Neuronal stem cell (in vitro differentiated cells): Measurements from ENCODE around the gene PHRF1.

Experiments used
- DNase-seq: peaks from one replicate; pipeline ENCODE4 v3.0.0-alpha.2; 2013; ENCODE audit warnings: low spot score
- H2AFZ ChIP-seq: one replicate; pipeline ENCODE4 v1.6.1; 2013; ENCODE audit warnings: mild to moderate bottlenecking, low read length, inconsistent platforms
- H2AK5ac ChIP-seq: 2 replicates; pipeline ENCODE4 v1.6.1; 2013; ENCODE audit warnings: low read depth, mild to moderate bottlenecking, inconsistent platforms, low read length, moderate library complexity, mixed read lengths
- H2BK120ac ChIP-seq: 2 replicates; pipeline ENCODE4 v1.6.1; 2013; ENCODE audit warnings: low read depth, mild to moderate bottlenecking, inconsistent platforms, low read length, moderate library complexity, mixed read lengths
- H2BK12ac ChIP-seq: one replicate; pipeline ENCODE4 v1.6.1; 2013; ENCODE audit warnings: low read length, inconsistent platforms
- H2BK15ac ChIP-seq: 2 replicates; pipeline ENCODE4 v1.6.1; 2013; ENCODE audit warnings: mild to moderate bottlenecking, low read length, inconsistent platforms, mixed read lengths
- H2BK5ac ChIP-seq: one replicate; pipeline ENCODE4 v1.6.1; 2013; ENCODE audit warnings: inconsistent platforms, mild to moderate bottlenecking, low read length, moderate library complexity
- H3K14ac ChIP-seq: one replicate; pipeline ENCODE4 v1.6.1; 2013; ENCODE audit warnings: low read length, inconsistent platforms
- H3K18ac ChIP-seq: 2 replicates; pipeline ENCODE4 v1.6.1; 2013; ENCODE audit warnings: low read length, inconsistent platforms
- H3K23ac ChIP-seq: 2 replicates; pipeline ENCODE4 v1.6.1; 2013; ENCODE audit warnings: low read depth, mild to moderate bottlenecking, mixed read lengths, low read length, inconsistent platforms; ENCODE audit not compliant: poor library complexity
- H3K27ac ChIP-seq: replicated peaks from 3 replicates; pipeline ENCODE4 v1.5.1; 2013; ENCODE audit warnings: low read length, inconsistent platforms
- H3K27me3 ChIP-seq, 3 experiments: 2 replicates each; pipeline ENCODE4 v1.6.1; 2013; ENCODE audit warnings: low read length in 3 of 3, mild to moderate bottlenecking in 2 of 3, inconsistent platforms in 1 of 3, low read depth in 1 of 3, mixed read lengths in 1 of 3, moderate library complexity in 1 of 3; ENCODE audit not compliant: control insufficient read depth in 3 of 3, insufficient read depth in 3 of 3
- H3K36me3 ChIP-seq, 2 donors: replicated peaks in 1 of 2; 2 replicates each; pipeline ENCODE4 v1.6.1; 2013; ENCODE audit warnings: low read length in 2 of 2; ENCODE audit not compliant: control insufficient read depth in 2 of 2, insufficient read depth in 2 of 2
- H3K4ac ChIP-seq: 2 replicates; pipeline ENCODE4 v1.6.1; 2013; ENCODE audit warnings: inconsistent platforms, mild to moderate bottlenecking, low read length, moderate library complexity
- H3K4me1 ChIP-seq, 2 donors: 1 replicate in 1 of 2; 2 replicates in 1 of 2; pipeline ENCODE4 v1.6.1; 2013; ENCODE audit warnings: low read length in 2 of 2, low read depth in 1 of 2; ENCODE audit not compliant: control insufficient read depth in 2 of 2, insufficient read depth in 1 of 2
- H3K4me2 ChIP-seq: one replicate; pipeline ENCODE4 v1.6.1; 2013; ENCODE audit warnings: mild to moderate bottlenecking, low read length, inconsistent platforms; ENCODE audit not compliant: insufficient read depth, poor library complexity, severe bottlenecking
- H3K4me3 ChIP-seq, 2 donors: 2 replicates each; pipeline ENCODE4 v1.5.1; 2013; ENCODE audit warnings: low read length in 2 of 2, mild to moderate bottlenecking in 2 of 2, inconsistent platforms in 1 of 2, moderate library complexity in 1 of 2
- H3K79me1 ChIP-seq: one replicate; pipeline ENCODE4 v1.6.1; 2013; ENCODE audit warnings: low read depth, mild to moderate bottlenecking, inconsistent platforms, low read length, moderate library complexity
- H3K9ac ChIP-seq: one replicate; pipeline ENCODE4 v1.6.1; 2013; ENCODE audit warnings: mild to moderate bottlenecking, low read depth, low read length, inconsistent platforms; ENCODE audit not compliant: poor library complexity
- H3K9me3 ChIP-seq, 2 donors: replicated peaks in 1 of 2; 2 replicates each; pipeline versions ENCODE3 to v1.6.1; 2013; ENCODE audit warnings: low read length in 2 of 2, mild to moderate bottlenecking in 2 of 2, inconsistent platforms in 1 of 2, low read depth in 1 of 2, mixed read lengths in 1 of 2, moderate library complexity in 1 of 2; ENCODE audit not compliant: control insufficient read depth in 2 of 2, insufficient read depth in 1 of 2
- H4K8ac ChIP-seq: one replicate; pipeline ENCODE4 v1.6.1; 2013; ENCODE audit warnings: low read depth, mild to moderate bottlenecking, inconsistent platforms, low read length, moderate library complexity
- H4K91ac ChIP-seq: one replicate; pipeline ENCODE4 v1.6.1; 2013; ENCODE audit warnings: low read length, low read depth, mild to moderate bottlenecking, inconsistent platforms; ENCODE audit not compliant: poor library complexity
- WGBS, 2 donors: extraction: QIAGEN DNeasy Blood & Tissue Kit; methylation state at CpG; one replicate each; pipeline ENCODE4 v1.1.7; 2013; ENCODE audit warnings: missing lambda C conversion rate in 2 of 2, mixed read lengths in 1 of 2; ENCODE audit not compliant: insufficient read length in 2 of 2, insufficient replicate concordance in 1 of 2; ENCODE audit errors: extremely low coverage in 2 of 2; 5-methylcytosine and 5-hydroxymethylcytosine counted together

Gene PHRF1

DNA sequence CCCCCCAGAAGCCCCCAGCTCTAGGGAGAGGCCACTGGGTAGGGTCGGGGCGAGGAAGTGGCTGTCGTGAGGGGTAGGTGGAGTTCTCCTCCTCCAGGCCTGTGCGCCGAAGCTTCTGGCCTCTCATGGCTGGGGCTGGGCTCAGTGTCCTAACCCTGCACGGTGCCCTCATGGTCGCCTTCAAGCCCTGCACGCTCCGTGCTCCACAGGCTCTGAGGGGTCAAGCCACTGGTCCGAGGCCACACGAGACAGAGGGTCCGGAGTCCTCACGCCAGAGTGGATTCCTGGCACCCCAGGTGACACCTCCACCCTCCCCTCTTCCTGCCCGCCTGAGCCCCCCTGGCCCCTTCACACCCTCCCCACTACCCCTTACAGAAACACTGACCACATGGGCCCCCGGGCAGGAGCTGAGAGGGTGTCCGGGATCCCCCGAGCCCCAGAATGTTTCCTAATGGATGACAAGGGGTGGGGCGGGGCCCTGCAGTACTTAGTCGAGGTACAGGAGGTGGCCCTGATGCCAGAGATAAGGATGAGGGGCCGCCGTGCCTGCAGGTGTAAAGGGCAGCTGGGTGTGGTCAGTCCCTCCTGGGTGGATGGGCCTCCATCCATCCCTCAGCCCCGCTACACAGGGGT lies 49.5 kb downstream of the PHRF1 start:
- Histone ChIP-seq H2BK120ac (no peak overlapping the region), H3K4me3 (no peak overlapping the region), H2BK12ac (no peak overlapping the region), H2BK15ac (no peak overlapping the region), H3K18ac (no peak overlapping the region), H3K36me3 (peaks cover 0 to 3% of the 10 kb centered on the region in 2 donors), H2BK5ac (no peak overlapping the region), H3K27me3 (peaks cover 0 to 11% (median 0%) of the 10 kb centered on the region in 3 experiments), H3K9ac (no peak overlapping the region), H3K4ac (no peak overlapping the region), H3K79me1 (no peaks in the 10 kb centered on the region), H4K91ac (no peak overlapping the region), H3K4me1 (peaks cover 0 to 1% of the 10 kb centered on the region in 2 donors), H4K8ac (no peak overlapping the region), H3K14ac (no peak overlapping the region), H2AFZ (no peak overlapping the region), H3K23ac (no peak overlapping the region), H3K9me3 (peaks cover 0 to 2% of the 10 kb centered on the region in 2 donors), H3K27ac (no peak overlapping the region), H3K4me2 (no peak overlapping the region), H2AK5ac (peak overlapping the region; percentile 8)
- no CpG with 5 or more reads among the region's 22 CpGs for WGBS, 2 donors
- no peak for DNase-seq

GRCh38 chr11:626475-627307 lies 50.4 kb downstream of the PHRF1 start, which contains the start of gene SCT:
Gene SCT (minus strand): TSS chr11:627181. CDS start chr11:627143, 38 bp downstream.
- H2AK5ac ChIP-seq, result no peak within 1 kb of the TSS
- no peak for DNase-seq
- no CpG with 5 or more reads among the region's 72 CpGs for WGBS, 2 donors

DNA sequence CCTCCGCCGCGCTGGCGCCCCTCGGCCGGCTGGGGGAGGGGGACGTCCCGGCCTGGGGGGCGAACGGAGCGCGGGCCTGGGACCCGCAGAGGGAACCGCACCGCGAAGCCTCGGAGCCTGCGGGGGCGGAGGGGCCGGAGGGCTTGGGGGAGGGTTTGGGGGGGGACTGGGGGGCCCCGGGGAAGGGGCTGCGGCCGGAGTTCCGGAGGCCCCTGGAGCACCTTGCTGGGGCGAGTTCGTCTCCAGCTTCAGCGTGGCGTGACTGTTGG lies 51.0 kb downstream of the PHRF1 start:
- Histone ChIP-seq H3K4me2 (no peak overlapping the region), H3K4me3 (no peak overlapping the region), H3K9me3 (peaks cover 0 to 2% of the 10 kb centered on the region in 2 donors), H3K36me3 (peaks cover 0 to 3% of the 10 kb centered on the region in 2 donors), H2BK12ac (no peak overlapping the region), H4K91ac (no peak overlapping the region), H3K18ac (no peak overlapping the region), H3K4ac (no peak overlapping the region), H3K4me1 (peaks cover 0 to 1% of the 10 kb centered on the region in 2 donors), H3K27ac (no peak overlapping the region), H3K14ac (no peak overlapping the region), H2BK5ac (no peak overlapping the region), H4K8ac (no peak overlapping the region), H3K27me3 (peaks cover 0 to 11% (median 0%) of the 10 kb centered on the region in 3 experiments), H2BK120ac (no peak overlapping the region), H2AK5ac (no peak overlapping the region), H2BK15ac (no peak overlapping the region), H3K23ac (no peak overlapping the region), H3K79me1 (no peaks in the 10 kb centered on the region), H3K9ac (no peak overlapping the region), H2AFZ (no peak overlapping the region)
- no CpG with 5 or more reads among the region's 28 CpGs for WGBS, 2 donors
- DNase-seq, result no peak

More at GRCh38 chr11:626475-627307, 50.4 kb downstream of the PHRF1 start, which contains the start of gene SCT:
- peak within 1 kb of the TSS; percentile 56 for H3K4me2 ChIP-seq
- H3K79me1 ChIP-seq, result no peaks in the 10 kb centered on the region
- no peak within 1 kb of the TSS for H3K4ac ChIP-seq
- no peak within 1 kb of the TSS for H3K9ac ChIP-seq
- H2BK120ac ChIP-seq, result no peak within 1 kb of the TSS
- H3K18ac ChIP-seq, result peak within 1 kb of the TSS; percentile 9
- peaks cover 0 to 3% of the 10 kb centered on the region in 2 donors for H3K36me3 ChIP-seq
- no peak within 1 kb of the TSS for H2AFZ ChIP-seq
- H2BK15ac ChIP-seq, result no peak within 1 kb of the TSS
- H3K4me3 ChIP-seq, result no peak within 1 kb of the TSS
- H2BK12ac ChIP-seq, result no peak within 1 kb of the TSS
- no peak within 1 kb of the TSS for H3K27ac ChIP-seq
- H3K14ac ChIP-seq, result no peak within 1 kb of the TSS
- H3K27me3 ChIP-seq, result peaks cover 0 to 11% (median 0%) of the 10 kb centered on the region in 3 experiments
- no peak within 1 kb of the TSS for H4K8ac ChIP-seq
- H3K9me3 ChIP-seq, result peaks cover 0 to 2% of the 10 kb centered on the region in 2 donors
- no peak within 1 kb of the TSS for H3K23ac ChIP-seq
- no peak within 1 kb of the TSS for H2BK5ac ChIP-seq
- H4K91ac ChIP-seq, result no peak within 1 kb of the TSS
- peaks cover 0 to 1% of the 10 kb centered on the region in 2 donors for H3K4me1 ChIP-seq

DNA sequence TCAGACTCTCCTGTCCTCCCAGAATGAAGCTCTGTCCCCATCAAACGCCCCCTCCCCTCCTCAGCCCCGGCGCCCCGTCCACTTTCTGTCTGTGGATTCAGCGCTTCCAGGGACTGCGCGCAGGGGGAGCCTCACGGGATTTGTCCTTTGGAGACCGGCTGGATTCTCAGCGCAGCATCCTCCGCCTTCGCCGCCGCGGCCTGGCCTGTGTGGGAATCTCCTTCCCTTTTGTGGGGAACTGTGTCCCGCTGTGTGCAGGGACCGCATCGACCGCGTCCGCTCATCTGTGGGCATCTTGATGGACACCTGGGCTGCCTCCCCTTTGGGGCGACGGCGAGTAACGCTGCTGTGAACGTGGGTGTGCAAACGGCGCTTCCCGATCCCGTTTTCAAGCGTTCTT lies 51.8 kb downstream of the PHRF1 start:
- H3K4me2 ChIP-seq, result no peak overlapping the region
- H3K79me1 ChIP-seq, result no peaks in the 10 kb centered on the region
- H3K4me3 ChIP-seq, result no peak overlapping the region
- H3K4ac ChIP-seq, result no peak overlapping the region
- DNase-seq, result no peak
- peaks cover 0 to 2% of the 10 kb centered on the region in 2 donors for H3K9me3 ChIP-seq
- H3K23ac ChIP-seq, result no peak overlapping the region
- H3K9ac ChIP-seq, result no peak overlapping the region
- no peak overlapping the region for H2AK5ac ChIP-seq
- H3K18ac ChIP-seq, result no peak overlapping the region
- H2BK5ac ChIP-seq, result no peak overlapping the region
- H2BK15ac ChIP-seq, result no peak overlapping the region
- no peak overlapping the region for H3K14ac ChIP-seq
- no peak overlapping the region for H4K91ac ChIP-seq
- no peak overlapping the region for H4K8ac ChIP-seq
- H3K27ac ChIP-seq, result no peak overlapping the region
- no peak overlapping the region for H2BK120ac ChIP-seq
- peaks cover 0 to 3% of the 10 kb centered on the region in 2 donors for H3K36me3 ChIP-seq
- peaks cover 0 to 11% (median 0%) of the 10 kb centered on the region in 3 experiments for H3K27me3 ChIP-seq
- no peak overlapping the region for H2AFZ ChIP-seq
- WGBS, 2 donors, result no CpG with 5 or more reads among the region's 31 CpGs
- H3K4me1 ChIP-seq, result peaks cover 0 to 1% of the 10 kb centered on the region in 2 donors
- no peak overlapping the region for H2BK12ac ChIP-seq
